GM19025 (cell line): Measurements from ENCODE around the gene IVNS1ABP.
"Not testable (repeated sequence)": the region's sequence is repeated elsewhere in the genome, so short reads cannot be mapped to it uniquely, and the experiment has no call there.

Source experiments
- ATAC-seq: cut with Tn5 transposase; IDR thresholded peaks from one replicate; pipeline ENCODE4 v1.9.1; 2021; ENCODE audit warnings: mild to moderate bottlenecking, low read depth, moderate library complexity; ENCODE audit not compliant: unreplicated experiment

Gene IVNS1ABP

DNA sequence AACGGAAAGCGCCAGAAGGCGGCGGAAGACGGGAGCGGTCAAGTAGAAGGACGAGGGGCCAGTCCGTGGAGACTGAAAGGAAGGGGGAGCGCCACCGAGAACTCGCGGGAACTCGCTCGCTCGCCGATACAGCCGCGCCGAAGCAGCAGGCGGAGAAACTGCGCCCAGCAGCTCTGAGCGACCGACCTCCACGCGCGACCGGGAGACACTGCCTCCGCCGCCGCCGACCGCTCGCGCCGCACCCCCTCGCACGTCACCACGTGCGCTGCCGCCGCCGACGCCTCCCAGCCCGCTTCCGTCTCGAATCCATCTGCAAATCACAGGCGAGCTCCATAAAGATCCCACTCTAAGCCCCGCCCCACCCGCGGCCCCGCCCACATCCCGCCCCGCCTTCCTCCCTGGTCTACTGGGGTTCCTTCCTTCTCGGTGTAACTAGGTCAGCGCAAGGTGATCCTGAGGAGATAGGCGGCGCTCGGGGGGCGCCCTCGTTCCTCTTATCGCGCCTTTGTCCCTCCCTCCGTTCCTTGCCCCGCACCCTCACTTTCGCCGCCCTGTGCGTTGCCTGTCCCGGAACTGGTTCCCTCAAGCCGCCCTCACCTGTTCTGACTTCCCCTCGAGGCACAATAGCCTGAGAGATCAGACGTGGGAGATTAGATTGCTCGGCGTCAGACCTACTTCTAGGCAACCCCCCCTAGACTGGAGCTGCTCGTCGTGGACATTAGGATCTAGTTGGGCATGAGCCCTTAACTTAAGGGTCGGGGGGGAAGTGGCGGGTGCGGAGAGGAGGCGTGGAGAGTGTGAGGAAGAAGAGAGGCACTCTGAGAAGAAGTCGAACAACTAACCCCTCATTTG is at the start of gene IVNS1ABP:
Gene IVNS1ABP, minus strand, starts transcription at position 210 of the 852 bp plus-strand sequence. CDS start 7,750 bp downstream, outside the sequence.
- ATAC-seq: peak; percentile 57

DNA sequence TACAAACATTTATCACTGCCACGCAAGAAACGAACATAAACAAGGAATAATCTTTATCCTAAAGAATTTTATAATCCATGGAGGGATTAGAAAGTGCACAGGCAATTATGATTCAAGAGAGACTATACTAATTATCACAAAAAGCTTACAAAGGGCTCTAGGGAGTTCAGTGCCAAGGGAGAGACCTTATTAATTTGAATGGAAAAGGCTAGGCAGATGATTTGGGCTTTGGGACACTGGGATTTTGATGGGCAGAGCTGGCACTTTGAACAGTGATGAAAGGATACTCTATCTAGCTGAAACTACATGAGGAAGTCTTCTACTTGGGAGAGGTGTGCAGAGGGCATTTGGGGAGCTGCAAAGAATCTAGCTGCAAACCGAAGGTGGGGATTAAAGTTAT is 48.9 kb upstream of the IVNS1ABP start:
- no peak for ATAC-seq

- ATAC-seq: not testable (repeated sequence)
These were observed 47.5 kb upstream of the IVNS1ABP start for GRCh38 chr1:185364528-185364927.

- ATAC-seq: no peak
These were observed 46.2 kb upstream of the IVNS1ABP start for GRCh38 chr1:185363205-185363604.

GRCh38 chr1:185360714-185361113 is 43.7 kb upstream of the IVNS1ABP start:
- ATAC-seq: no peak

GRCh38 chr1:185358957-185359356 is 41.9 kb upstream of the IVNS1ABP start:
- no peak for ATAC-seq

- ATAC-seq: no peak
These were observed 38.9 kb upstream of the IVNS1ABP start for GRCh38 chr1:185355947-185356346.

- no peak for ATAC-seq
These were observed 36.1 kb upstream of the IVNS1ABP start for GRCh38 chr1:185353124-185353523.

- no peak for ATAC-seq
These were observed 34.9 kb upstream of the IVNS1ABP start for GRCh38 chr1:185351734-185352466.

DNA sequence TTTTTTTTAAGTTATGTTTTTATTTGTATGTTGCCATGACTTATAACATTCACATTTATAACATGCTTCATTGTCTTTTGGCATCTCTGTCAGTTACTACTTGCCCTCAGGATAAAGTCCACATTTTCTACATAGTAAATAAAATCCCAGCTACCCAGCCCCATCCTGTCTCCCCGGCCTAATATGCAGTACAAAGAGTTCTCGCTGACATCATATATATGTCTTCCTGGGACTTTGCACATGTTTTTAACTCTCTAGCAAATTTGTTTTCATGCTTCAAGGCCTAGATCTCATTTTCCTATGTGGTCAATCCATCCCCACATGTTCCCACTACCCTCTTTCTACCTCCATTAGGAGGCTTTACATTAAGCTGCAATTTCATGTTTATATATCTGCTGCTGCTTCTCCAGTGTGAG is 33.0 kb upstream of the IVNS1ABP start:
- ATAC-seq: no peak

- no peak for ATAC-seq
These were observed 32.5 kb upstream of the IVNS1ABP start for GRCh38 chr1:185349556-185349955.

DNA sequence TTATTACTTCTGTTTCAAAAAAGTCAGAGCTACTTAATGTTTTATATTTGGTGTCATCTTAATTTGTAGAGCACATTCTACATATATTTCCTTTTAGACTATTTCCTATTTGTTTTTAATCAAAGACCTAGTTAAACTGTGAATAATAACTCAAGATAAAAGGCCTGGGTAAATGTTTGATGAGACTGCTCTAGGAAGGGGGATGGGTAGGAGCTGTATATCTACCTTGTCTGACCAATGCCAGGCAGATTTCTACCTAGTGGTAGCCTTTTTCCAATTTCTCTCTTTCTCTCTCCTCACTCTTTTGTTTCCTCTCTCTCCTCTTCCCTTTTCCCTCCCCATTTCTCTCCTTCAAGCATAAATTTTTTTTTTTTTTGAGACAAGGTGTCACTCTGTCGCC is 31.9 kb upstream of the IVNS1ABP start:
- no peak for ATAC-seq

- ATAC-seq: no peak
These were observed 31.3 kb upstream of the IVNS1ABP start for GRCh38 chr1:185348296-185348695.

- no peak for ATAC-seq
These were observed 29.1 kb upstream of the IVNS1ABP start for GRCh38 chr1:185345913-185346720.

DNA sequence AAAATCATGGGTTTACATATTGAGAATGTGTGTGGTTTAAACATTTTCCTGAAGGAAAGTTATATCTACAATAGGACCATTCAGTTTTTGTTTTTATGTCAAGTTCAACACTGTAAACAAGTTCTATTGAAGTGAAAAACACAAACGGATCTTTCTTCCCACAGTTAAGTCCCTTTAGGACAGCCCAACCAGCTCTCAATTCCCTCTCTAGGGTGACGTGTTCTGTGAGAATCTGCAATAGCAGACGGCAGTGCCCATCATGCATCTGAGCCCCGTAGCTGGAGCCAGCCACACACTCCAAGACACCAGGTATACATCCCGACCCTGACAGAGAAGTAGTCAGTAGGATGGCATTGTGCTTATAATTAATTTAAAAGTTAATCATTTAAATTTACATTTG is 26.3 kb upstream of the IVNS1ABP start:
- no peak for ATAC-seq

- ATAC-seq: no peak
These were observed 25.7 kb upstream of the IVNS1ABP start for GRCh38 chr1:185342672-185343259.

DNA sequence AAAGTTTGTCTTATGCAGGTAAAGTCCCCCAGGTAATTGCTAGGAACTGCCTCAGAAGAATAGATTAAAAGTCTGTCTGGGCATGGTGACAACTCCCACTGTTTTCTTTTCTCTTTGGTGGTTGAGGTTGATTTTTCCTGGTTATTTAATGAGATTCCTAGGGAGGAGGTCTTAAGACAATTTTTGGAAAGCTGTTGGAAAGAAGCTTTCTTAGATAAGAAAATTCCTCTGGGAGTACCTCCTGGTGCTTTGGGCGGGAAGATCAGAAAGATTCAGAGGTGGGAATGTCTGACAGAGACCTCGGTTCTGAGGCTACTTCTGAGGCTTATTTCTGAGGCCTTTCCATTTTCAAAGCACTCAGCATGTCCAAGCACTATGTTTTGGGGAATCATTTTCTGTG is 25.0 kb upstream of the IVNS1ABP start:
- ATAC-seq: no peak

GRCh38 chr1:185341196-185341781 is 24.2 kb upstream of the IVNS1ABP start:
- ATAC-seq: no peak

DNA sequence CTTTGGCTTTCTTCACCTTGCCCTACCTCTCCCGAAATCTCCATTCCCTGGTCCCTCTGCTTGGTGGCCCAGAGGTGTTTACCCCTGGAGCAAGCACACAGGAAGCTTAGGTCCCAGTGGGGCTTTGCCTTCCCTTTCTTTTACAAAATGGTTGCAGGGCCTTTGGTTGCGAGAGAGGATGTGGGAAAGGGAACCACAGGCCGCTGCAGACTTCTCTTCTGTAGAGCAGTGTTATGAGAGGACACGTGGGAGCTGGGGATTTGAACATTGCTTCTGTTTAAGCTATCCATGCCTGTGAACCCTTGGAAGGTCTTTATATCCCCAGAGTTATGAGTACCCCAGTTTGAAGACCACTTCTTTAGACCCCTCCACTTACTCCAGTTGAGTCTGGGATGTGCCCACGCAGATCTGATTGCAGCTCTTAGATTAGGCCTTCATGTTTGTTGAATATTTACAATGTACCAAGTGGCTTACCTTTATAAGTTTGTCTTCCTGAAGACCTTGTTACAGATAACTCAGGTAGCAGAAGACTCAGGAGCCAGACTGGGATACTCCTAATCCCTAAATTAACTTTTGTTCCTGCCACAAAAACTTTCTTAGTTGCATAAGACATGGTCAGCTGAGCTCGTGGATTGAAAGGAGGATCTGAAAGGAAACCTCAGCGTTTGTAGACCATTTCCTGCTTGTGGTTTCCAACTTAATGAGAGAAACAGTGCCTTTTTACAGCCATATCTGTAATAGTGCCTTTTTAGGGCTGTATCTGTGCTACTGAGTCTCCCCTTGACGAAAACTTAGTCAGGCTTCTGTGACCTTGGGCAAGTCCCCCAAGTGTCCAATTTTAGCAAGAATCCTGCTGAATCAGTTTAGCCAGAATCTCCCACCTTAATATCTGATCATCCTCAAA is 21.9 kb upstream of the IVNS1ABP start:
- peak; percentile 95 for ATAC-seq
